Panc1 (cell line): Measurements from ENCODE around the gene EME2. TPM values are rescaled to one million over a fixed set of nuclear protein-coding genes. Genes with fewer than 3 reads are reported as not detected.

Experiments used
- ATAC-seq: fragments of 200-7000 bp; cut with Tn5 transposase; 2 replicates; pipeline ENCODE4 v1.9.1; 2020; ENCODE audit warnings: mild to moderate bottlenecking, moderate library complexity
- BruUV-seq: library from RNA; stranded (reverse); fragments of 400-500 nt; replicated peaks from 2 replicates; lab custom pipeline; 2021; lab: Mats Ljungman, UMichigan
- CTCF ChIA-PET: fragments of 300-600 bp; sonication (Branson Sonifier 250); formaldehyde crosslinking; loops from one replicate; lab custom pipeline; 2022; ENCODE audit warnings: antibody characterized with exemption; lab: Charles Lee
- POLR2A ChIA-PET: fragments of 300-600 bp; sonication (Branson Sonifier 250); formaldehyde crosslinking; loops from one replicate; lab custom pipeline; 2022; ENCODE audit warnings: antibody characterized with exemption; lab: Charles Lee
- DNase-seq: peaks from one replicate; pipeline ENCODE4 v3.0.0-alpha.2; 2010; ENCODE audit warnings: low read depth, low spot score
- H3K27ac ChIP-seq: 2 replicates; pipeline ENCODE4 v1.5.1; 2011; ENCODE audit warnings: mild to moderate bottlenecking, low read length, inconsistent platforms
- H3K27me3 ChIP-seq: fragments of 200-500 bp; sonication (Bioruptor generic); 2 replicates; pipeline ENCODE4 v1.6.0; 2014; ENCODE audit warnings: low read length, inconsistent platforms; ENCODE audit not compliant: control insufficient read depth, insufficient read depth
- H3K36me3 ChIP-seq: fragments of 200-500 bp; sonication (Bioruptor generic); 2 replicates; pipeline ENCODE4 v1.5.1; 2014; ENCODE audit warnings: inconsistent platforms, mild to moderate bottlenecking, low read length, moderate library complexity; ENCODE audit not compliant: control insufficient read depth, insufficient read depth
- H3K4me1 ChIP-seq: 2 replicates; pipeline ENCODE4 v1.5.1; 2011; ENCODE audit warnings: inconsistent platforms, mild to moderate bottlenecking, low read length, moderate library complexity; ENCODE audit not compliant: control insufficient read depth, insufficient read depth
- H3K4me3 ChIP-seq, 2 experiments: 2 replicates each; pipeline ENCODE4 v1.5.1; 2011 to 2012; ENCODE audit warnings: low read depth in 2 of 2, low read length in 2 of 2, mild to moderate bottlenecking in 2 of 2, inconsistent platforms in 1 of 2, moderate library complexity in 1 of 2
- H3K9me3 ChIP-seq: fragments of 200-500 bp; sonication (Bioruptor generic); 2 replicates; pipeline ENCODE4 v1.5.1; 2014; ENCODE audit warnings: low read depth, mild to moderate bottlenecking, inconsistent platforms, low read length, moderate library complexity; ENCODE audit not compliant: control insufficient read depth, insufficient read depth
- POLR2AphosphoS5 ChIP-seq: IDR thresholded peaks from 2 replicates; pipeline ENCODE4 v1.6.1; 2012; ENCODE audit warnings: mild to moderate bottlenecking, low read depth, low read length, moderate library complexity
- SIN3A ChIP-seq: IDR thresholded peaks from 2 replicates; pipeline ENCODE4 v1.6.1; 2012; ENCODE audit warnings: low read depth, mild to moderate bottlenecking, low read length, moderate library complexity, borderline replicate concordance; ENCODE audit not compliant: insufficient read depth
- TCF7L2 ChIP-seq: IDR thresholded peaks from 2 replicates; pipeline ENCODE4 v1.6.1; 2011; ENCODE audit warnings: mild to moderate bottlenecking, low read depth, low read length, inconsistent platforms
- in situ Hi-C: cut with HindIII; loops from 2 replicates; pipeline ENCODE4 v1.10.0; 2016; ENCODE audit warnings: low sequenced_read_pairs, low pct_unique_long_range_greater_than_20kb
- intact Hi-C: fragments of 100-400 bp; cut with micrococcal nuclease; formaldehyde crosslinking; loops from one replicate; pipeline ENCODE4 v1.10.0; 2022; ENCODE audit not compliant: unreplicated experiment
- total RNA-seq: library from RNA; stranded (reverse); gene quantifications from one replicate; pipeline ENCODE4 v1.2.1, GENCODE V29; 2021; ENCODE audit not compliant: unreplicated experiment
- TF ChIP-seq, protein P1 (sequence below): fragments of 450-650 bp; IDR thresholded peaks from 2 replicates; pipeline ENCODE4 v1.5.1; 2017; ENCODE audit warnings: mild to moderate bottlenecking
- TF ChIP-seq, protein P2 (sequence below), 2 experiments: IDR thresholded peaks; 2 replicates each; pipeline ENCODE4 v1.6.1; 2011 to 2012; ENCODE audit warnings: low read depth in 2 of 2, control low read depth in 1 of 2, low read length in 1 of 2, mild to moderate bottlenecking in 1 of 2, moderate library complexity in 1 of 2; ENCODE audit not compliant: insufficient read depth in 1 of 2

Gene EME2
- total RNA-seq, 1 experiment from 2014 or later, result 53.4 TPM

DNA sequence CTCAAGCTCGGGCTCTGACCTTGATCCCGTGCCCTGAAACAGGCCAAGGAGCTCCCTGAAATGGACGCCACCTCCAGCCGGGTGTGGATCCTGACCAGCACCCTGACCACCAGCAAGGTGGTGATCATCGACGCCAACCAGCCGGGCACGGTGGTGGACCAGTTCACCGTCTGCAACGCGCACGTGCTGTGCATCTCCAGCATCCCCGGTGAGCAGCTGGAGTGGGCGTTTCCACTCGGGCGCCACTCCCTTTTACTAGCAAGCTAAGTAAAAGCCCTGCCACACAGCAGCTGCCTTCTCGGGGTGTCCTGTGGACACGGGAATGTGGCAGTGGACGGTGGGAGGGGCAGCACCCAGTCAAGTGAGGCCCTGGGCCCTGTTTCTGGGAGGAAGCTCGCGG lies 7.6 kb upstream of the EME2 start:
- TF ChIP-seq, protein P1, sequence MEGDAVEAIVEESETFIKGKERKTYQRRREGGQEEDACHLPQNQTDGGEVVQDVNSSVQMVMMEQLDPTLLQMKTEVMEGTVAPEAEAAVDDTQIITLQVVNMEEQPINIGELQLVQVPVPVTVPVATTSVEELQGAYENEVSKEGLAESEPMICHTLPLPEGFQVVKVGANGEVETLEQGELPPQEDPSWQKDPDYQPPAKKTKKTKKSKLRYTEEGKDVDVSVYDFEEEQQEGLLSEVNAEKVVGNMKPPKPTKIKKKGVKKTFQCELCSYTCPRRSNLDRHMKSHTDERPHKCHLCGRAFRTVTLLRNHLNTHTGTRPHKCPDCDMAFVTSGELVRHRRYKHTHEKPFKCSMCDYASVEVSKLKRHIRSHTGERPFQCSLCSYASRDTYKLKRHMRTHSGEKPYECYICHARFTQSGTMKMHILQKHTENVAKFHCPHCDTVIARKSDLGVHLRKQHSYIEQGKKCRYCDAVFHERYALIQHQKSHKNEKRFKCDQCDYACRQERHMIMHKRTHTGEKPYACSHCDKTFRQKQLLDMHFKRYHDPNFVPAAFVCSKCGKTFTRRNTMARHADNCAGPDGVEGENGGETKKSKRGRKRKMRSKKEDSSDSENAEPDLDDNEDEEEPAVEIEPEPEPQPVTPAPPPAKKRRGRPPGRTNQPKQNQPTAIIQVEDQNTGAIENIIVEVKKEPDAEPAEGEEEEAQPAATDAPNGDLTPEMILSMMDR, result no peak
- TF ChIP-seq POLR2AphosphoS5 (no peak), SIN3A (no peak), TCF7L2 (no peak)
- TF ChIP-seq, protein P2, sequence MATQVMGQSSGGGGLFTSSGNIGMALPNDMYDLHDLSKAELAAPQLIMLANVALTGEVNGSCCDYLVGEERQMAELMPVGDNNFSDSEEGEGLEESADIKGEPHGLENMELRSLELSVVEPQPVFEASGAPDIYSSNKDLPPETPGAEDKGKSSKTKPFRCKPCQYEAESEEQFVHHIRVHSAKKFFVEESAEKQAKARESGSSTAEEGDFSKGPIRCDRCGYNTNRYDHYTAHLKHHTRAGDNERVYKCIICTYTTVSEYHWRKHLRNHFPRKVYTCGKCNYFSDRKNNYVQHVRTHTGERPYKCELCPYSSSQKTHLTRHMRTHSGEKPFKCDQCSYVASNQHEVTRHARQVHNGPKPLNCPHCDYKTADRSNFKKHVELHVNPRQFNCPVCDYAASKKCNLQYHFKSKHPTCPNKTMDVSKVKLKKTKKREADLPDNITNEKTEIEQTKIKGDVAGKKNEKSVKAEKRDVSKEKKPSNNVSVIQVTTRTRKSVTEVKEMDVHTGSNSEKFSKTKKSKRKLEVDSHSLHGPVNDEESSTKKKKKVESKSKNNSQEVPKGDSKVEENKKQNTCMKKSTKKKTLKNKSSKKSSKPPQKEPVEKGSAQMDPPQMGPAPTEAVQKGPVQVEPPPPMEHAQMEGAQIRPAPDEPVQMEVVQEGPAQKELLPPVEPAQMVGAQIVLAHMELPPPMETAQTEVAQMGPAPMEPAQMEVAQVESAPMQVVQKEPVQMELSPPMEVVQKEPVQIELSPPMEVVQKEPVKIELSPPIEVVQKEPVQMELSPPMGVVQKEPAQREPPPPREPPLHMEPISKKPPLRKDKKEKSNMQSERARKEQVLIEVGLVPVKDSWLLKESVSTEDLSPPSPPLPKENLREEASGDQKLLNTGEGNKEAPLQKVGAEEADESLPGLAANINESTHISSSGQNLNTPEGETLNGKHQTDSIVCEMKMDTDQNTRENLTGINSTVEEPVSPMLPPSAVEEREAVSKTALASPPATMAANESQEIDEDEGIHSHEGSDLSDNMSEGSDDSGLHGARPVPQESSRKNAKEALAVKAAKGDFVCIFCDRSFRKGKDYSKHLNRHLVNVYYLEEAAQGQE (IDR thresholded peaks at IDR 0.05; ENCODE audit: insufficient read depth in 1 of 2, low read depth in 2 of 2, low read length in 1 of 2), result no peak
- BruUV-seq, result no TSS peak
- no peaks in the 10 kb centered on the region; the same call in 1 of the 2 replicates for H3K36me3 ChIP-seq
- ChIA-PET CTCF (no interaction called here), POLR2A (interaction anchor here (0.6 kb wide), 1 partner anchor 70 kb away, joined by 5 read pairs; no protein-coding TSS in a partner anchor)
- intact Hi-C loops, result no loop called here
- no peak overlapping the region for H3K27ac ChIP-seq
- no peaks in the 10 kb centered on the region for H3K9me3 ChIP-seq
- in situ Hi-C loops, result no loop called here
- DNase-seq (no peak), ATAC-seq (no peak)
- no peaks in the 10 kb centered on the region for H3K27me3 ChIP-seq
- no peak overlapping the region for H3K4me3 ChIP-seq
- peaks cover 13% of the 10 kb centered on the region for H3K4me1 ChIP-seq

DNA sequence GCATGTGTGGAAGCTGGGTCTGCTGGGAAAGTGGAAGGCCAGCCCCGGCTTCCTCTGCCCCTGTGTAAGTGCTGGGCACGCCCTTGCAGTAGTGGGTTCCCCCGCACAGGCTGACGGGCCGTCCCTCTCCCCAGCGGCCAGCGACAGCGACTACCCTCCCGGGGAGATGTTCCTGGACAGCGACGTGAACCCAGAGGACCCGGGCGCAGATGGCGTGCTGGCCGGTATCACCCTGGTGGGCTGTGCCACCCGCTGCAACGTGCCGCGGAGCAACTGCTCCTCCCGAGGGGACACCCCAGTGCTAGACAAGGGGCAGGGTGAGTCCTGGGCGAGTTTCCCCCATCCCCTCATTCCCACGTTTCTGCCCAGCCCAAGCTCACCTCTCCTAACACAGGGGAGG lies 6.8 kb upstream of the EME2 start:
- CTCF ChIA-PET, result no interaction called here
- in situ Hi-C loops, result no loop called here

More for the DNA sequence above, 6.8 kb upstream of the EME2 start:
- Histone ChIP-seq H3K4me1 (peaks cover 14% of the 10 kb centered on the region), H3K36me3 (no peaks in the 10 kb centered on the region; the same call in 1 of the 2 replicates), H3K27ac (no peak overlapping the region), H3K27me3 (no peaks in the 10 kb centered on the region), H3K9me3 (no peaks in the 10 kb centered on the region), H3K4me3 (no peak overlapping the region)
- intact Hi-C loops, result no loop called here
- ATAC-seq (no peak), DNase-seq (no peak)
- BruUV-seq, result no TSS peak
- POLR2A ChIA-PET, result no interaction called here
- TF ChIP-seq, protein P1, result no peak
- TF ChIP-seq TCF7L2, result no peak
- TF ChIP-seq POLR2AphosphoS5, result no peak
- TF ChIP-seq, protein P2 (IDR thresholded peaks at IDR 0.05; ENCODE audit: insufficient read depth in 1 of 2, low read depth in 2 of 2, low read length in 1 of 2), result no peak
- TF ChIP-seq SIN3A, result no peak
